Breast epithelium (tissue), 4 donors: ENCODE measurements around the gene ZNF487. TPM values are rescaled to one million over a fixed set of nuclear protein-coding genes. Genes with fewer than 3 reads are reported as not detected.

Source experiments
- DNase-seq, 2 donors: peaks; one replicate each; pipeline ENCODE4 v3.0.0-alpha.2; 2019; ENCODE audit warnings: low spot score in 2 of 2
- H3K27ac ChIP-seq, 2 donors: fragments of 200-600 bp; sonication (generic) in 1 of 2; one replicate each; pipeline ENCODE4 v1.5.1; 2016 to 2019; ENCODE audit warnings: mild to moderate bottlenecking in 1 of 2
- H3K27me3 ChIP-seq, 2 donors: fragments of 200-600 bp; sonication (generic) in 1 of 2; one replicate each; pipeline versions ENCODE4 v1.5.1 to v1.6.0; 2017 to 2019; ENCODE audit warnings: control low read depth in 1 of 2, mild to moderate bottlenecking in 1 of 2
- H3K36me3 ChIP-seq: fragments of 200-600 bp; one replicate; pipeline ENCODE4 v1.5.1; 2019
- H3K4me1 ChIP-seq, 2 donors: fragments of 200-600 bp; sonication (generic); one replicate each; pipeline ENCODE4 v1.5.1; 2016 to 2019; ENCODE audit warnings: control low read depth in 1 of 2
- H3K4me3 ChIP-seq, 3 donors: fragments of 200-600 bp; sonication (generic); 1 replicate in 2 of 3; 2 replicates in 1 of 3; pipeline ENCODE4 v1.5.1; 2016 to 2019; ENCODE audit warnings: mild to moderate bottlenecking in 3 of 3, moderate library complexity in 2 of 3
- H3K9me3 ChIP-seq, 2 donors: fragments of 200-600 bp; sonication (generic) in 1 of 2; one replicate each; pipeline ENCODE4 v1.5.1; 2016 to 2019; ENCODE audit warnings: control low read depth in 1 of 2
- POLR2A ChIP-seq: fragments of 450-650 bp; IDR thresholded peaks from one replicate; pipeline ENCODE4 v1.6.1; 2016; ENCODE audit warnings: antibody characterized with exemption, mild to moderate bottlenecking, moderate library complexity
- POLR2AphosphoS5 ChIP-seq, 3 donors: sonication (generic); formaldehyde crosslinking; IDR thresholded peaks; one replicate each; pipeline ENCODE4 v1.6.1; 2017; ENCODE audit warnings: antibody characterized with exemption in 3 of 3
- intact Hi-C: fragments of 100-400 bp; cut with DNase I; formaldehyde crosslinking; loops from one replicate; pipeline ENCODE4 v1.15.1; 2023; ENCODE audit warnings: low total_unique reads
- total RNA-seq, 3 donors: library from RNA; depleted of rRNA; stranded (reverse); fragments of >200 nt; gene quantifications; one replicate each; pipeline ENCODE4 v1.1.0, GENCODE V29; 2016
- TF ChIP-seq, protein P1 (sequence below), 3 donors: fragments of 450-650 bp; IDR thresholded peaks; one replicate each; pipeline ENCODE4 v1.5.1; 2016 to 2017; ENCODE audit warnings: antibody characterized with exemption in 3 of 3, mild to moderate bottlenecking in 3 of 3, moderate library complexity in 3 of 3

Gene ZNF487
- total RNA-seq, 3 donors from 2014 or later: 8.5 to 16.4 (median 12.8) TPM

DNA sequence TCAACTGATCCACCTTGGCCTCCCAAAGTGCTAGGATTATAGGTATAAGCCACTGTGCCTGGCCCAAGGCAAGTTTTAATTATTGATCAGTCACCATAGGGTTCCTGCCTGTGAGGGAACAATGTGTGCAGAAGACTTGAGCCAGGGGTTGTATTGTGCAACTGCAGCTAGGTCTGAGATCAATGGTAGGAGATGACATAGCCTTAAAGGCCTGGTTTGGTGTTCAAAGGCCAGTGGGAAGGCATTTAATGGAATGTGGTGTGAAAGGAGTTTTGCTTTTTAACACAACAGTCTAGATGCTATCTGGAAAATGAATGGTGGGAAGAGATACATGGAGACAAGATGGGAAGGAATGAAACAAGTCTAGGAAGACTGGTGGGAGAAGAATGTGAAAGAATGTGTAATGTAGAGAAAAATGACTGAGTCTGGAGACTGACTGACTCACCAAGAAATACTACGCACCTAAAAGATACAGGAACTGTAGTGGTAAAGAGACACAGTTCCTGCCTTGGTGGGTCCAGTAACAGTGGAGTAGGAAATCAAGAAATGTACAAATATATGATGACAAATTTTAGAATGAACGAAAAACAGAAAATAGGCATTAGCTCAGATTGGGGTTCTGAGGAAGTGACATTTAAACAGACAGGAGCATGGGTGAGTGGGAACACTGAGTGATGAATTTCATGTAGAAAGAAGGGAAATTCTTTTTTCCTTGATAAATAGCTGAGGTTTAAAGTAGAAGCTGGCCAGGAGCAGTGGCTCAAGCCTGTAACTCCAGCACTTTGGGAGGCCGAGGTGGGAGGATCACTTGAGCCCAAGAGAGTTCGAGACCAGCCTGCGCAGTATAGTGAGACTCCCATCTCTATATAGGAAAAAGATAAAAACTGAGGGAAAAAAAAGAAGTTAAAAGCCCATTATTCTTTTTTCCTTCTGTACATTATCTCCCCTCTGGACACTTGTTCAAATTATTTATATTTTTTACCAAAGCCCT lies 37.3 kb upstream of the ZNF487 start:
- Histone ChIP-seq H3K4me3 (no peak overlapping the region), H3K4me1 (peaks cover 0 to 18% of the 10 kb centered on the region in 2 donors), H3K9me3 (no peaks in the 10 kb centered on the region), H3K27me3 (no peaks in the 10 kb centered on the region), H3K27ac (no peak overlapping the region), H3K36me3 (no peaks in the 10 kb centered on the region)
- DNase-seq: no peak
- TF ChIP-seq POLR2A: no peak
- no peak for TF ChIP-seq POLR2AphosphoS5 (IDR thresholded peaks at IDR 0.05)
- TF ChIP-seq, protein P1, sequence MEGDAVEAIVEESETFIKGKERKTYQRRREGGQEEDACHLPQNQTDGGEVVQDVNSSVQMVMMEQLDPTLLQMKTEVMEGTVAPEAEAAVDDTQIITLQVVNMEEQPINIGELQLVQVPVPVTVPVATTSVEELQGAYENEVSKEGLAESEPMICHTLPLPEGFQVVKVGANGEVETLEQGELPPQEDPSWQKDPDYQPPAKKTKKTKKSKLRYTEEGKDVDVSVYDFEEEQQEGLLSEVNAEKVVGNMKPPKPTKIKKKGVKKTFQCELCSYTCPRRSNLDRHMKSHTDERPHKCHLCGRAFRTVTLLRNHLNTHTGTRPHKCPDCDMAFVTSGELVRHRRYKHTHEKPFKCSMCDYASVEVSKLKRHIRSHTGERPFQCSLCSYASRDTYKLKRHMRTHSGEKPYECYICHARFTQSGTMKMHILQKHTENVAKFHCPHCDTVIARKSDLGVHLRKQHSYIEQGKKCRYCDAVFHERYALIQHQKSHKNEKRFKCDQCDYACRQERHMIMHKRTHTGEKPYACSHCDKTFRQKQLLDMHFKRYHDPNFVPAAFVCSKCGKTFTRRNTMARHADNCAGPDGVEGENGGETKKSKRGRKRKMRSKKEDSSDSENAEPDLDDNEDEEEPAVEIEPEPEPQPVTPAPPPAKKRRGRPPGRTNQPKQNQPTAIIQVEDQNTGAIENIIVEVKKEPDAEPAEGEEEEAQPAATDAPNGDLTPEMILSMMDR (IDR thresholded peaks at IDR 0.05): no peak
- intact Hi-C loops: no loop called here

DNA sequence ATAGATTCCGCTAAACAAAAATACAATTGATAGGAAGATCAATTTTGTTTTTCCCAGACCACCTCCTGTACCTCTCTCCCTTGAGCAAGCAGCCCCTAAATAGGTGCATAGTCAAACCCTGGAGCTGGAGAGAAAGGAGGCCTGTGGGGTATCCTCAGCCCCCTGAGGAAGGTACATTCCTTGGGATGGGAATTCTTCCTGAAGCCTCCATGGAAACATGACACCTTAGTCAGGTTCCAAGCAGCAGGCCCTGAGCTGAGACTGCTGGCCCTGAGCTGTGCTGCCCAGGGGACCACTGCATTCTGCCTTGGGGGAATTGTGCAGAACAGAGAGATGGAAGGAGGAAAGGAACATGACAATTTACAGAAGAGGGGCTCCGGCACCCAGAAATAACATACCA lies 35.3 kb upstream of the ZNF487 start:
- peaks cover 0 to 26% of the 10 kb centered on the region in 2 donors for H3K4me1 ChIP-seq
- no peaks in the 10 kb centered on the region for H3K9me3 ChIP-seq
- no peak for DNase-seq
- no peak overlapping the region for H3K27ac ChIP-seq
- intact Hi-C loops: no loop called here
- TF ChIP-seq, protein P1 (IDR thresholded peaks at IDR 0.05): no peak
- TF ChIP-seq POLR2A (no peak), POLR2AphosphoS5 (IDR thresholded peaks at IDR 0.05) (no peak)
- H3K27me3 ChIP-seq: no peaks in the 10 kb centered on the region
- no peaks in the 10 kb centered on the region for H3K36me3 ChIP-seq
- no peak overlapping the region for H3K4me3 ChIP-seq

DNA sequence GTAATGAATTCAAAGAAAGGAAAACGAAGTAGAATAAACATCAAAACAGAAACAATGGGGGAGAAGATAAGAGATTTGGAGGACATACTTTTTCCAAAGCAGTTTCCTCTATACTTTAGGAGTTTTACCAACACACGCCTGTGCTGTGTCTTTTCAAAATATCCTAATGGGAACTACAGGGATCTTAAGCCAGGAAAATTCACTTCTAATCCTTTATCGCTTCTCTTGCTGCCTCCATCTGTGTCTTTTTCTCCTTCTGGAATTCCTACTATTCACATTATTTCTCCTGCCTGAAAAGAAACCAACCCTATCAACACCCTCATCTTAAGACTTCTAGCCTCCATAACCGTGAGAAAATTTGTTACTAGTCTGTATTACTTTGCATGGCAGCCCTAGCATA lies 34.7 kb upstream of the ZNF487 start:
- H3K4me1 ChIP-seq: peaks cover 0 to 26% of the 10 kb centered on the region in 2 donors
- TF ChIP-seq POLR2A (no peak), POLR2AphosphoS5 (IDR thresholded peaks at IDR 0.05) (no peak)
- TF ChIP-seq, protein P1 (IDR thresholded peaks at IDR 0.05): no peak
- intact Hi-C loops: no loop called here

DNA sequence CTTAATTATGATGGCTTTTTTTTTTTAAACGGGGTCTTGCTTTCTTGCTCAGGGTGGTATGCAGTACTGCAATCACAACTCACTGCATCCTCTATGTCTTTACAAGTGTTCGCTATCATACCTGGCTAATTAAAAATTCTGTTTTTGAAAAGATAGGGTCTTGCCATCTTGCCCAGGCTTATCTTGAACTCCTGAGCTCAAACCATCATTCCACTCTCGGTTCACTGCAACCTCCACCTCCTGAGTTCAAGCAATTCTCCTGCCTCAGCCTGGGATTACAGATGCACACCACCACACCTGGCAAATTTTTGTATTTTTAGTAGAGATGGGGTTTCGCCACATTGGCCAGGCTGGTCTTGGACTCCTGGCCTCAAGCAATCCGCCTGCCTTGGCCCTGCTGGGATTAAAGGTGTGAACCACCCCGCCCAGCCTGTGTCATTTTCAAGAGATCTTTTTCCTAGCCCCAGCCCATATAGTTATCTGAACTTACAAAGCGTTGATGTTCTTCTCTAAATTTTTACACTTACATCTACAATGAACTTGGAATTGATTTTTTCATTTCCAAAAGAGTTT lies 33.9 kb upstream of the ZNF487 start:
- Histone ChIP-seq H3K4me1 (peaks cover 0 to 22% of the 10 kb centered on the region in 2 donors), H3K36me3 (no peaks in the 10 kb centered on the region), H3K9me3 (no peaks in the 10 kb centered on the region), H3K27me3 (no peaks in the 10 kb centered on the region), H3K4me3 (no peak overlapping the region), H3K27ac (no peak overlapping the region)
- intact Hi-C loops: no loop called here
- DNase-seq: no peak
- no peak for TF ChIP-seq POLR2A

More for the DNA sequence above, 34.7 kb upstream of the ZNF487 start:
- DNase-seq: no peak
- no peak overlapping the region for H3K4me3 ChIP-seq
- H3K9me3 ChIP-seq: no peaks in the 10 kb centered on the region
- H3K36me3 ChIP-seq: no peaks in the 10 kb centered on the region
- no peak overlapping the region for H3K27ac ChIP-seq
- no peaks in the 10 kb centered on the region for H3K27me3 ChIP-seq

DNA sequence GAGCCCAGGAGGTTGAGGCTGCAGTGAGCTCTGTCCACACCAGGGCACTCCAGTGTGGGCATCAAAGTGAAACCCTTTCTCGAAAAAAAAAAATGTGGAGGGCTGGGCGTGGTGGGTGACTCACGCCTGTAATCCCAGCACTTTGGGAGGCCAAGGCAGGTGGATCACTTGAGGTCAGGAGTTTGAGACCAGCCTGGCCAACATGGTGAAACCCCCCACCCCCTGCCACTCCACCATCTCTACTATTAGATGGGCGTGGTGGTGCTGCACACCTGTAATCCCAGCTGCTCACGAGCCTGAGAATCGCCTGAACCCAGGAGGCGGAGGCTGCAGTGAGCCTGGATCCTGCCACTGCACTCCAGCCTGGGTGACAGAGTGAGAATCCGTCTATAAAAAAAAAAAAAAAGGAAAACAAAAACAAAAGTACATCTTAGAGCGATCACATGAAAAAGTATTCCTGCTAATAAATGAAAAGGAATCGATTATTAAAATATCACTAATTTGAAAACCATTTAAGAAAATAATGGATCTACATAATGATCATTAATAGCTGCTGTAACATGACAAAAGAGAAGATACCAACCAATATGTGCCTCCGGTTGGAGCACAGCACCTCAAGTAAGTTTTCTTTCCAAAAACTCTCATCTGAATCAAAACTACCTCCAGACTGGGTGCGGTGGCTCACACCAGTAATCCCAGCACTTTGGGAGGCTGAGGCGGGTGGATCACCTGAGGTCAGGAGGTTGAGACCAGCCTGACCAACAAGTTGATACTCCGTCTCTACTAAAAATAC lies 32.8 kb upstream of the ZNF487 start:
- TF ChIP-seq POLR2AphosphoS5 (IDR thresholded peaks at IDR 0.05) (no peak), POLR2A (no peak)
- TF ChIP-seq, protein P1 (IDR thresholded peaks at IDR 0.05): no peak
- no peak for DNase-seq
- peak overlapping the region in 1 of 3 donors; percentile 30 for H3K4me3 ChIP-seq
- H3K27me3 ChIP-seq: no peaks in the 10 kb centered on the region
- H3K27ac ChIP-seq: peak overlapping the region in 1 of 2 donors; percentile 5
- H3K9me3 ChIP-seq: no peaks in the 10 kb centered on the region
- H3K4me1 ChIP-seq: peaks cover 0 to 14% of the 10 kb centered on the region in 2 donors
- intact Hi-C loops: no loop called here
- no peaks in the 10 kb centered on the region for H3K36me3 ChIP-seq
